Lung microvascular endothelial cell (primary cell): Measurements from ENCODE around the gene POU3F1. TPM values are rescaled to one million over a fixed set of nuclear protein-coding genes. Genes with fewer than 3 reads are reported as not detected.
A peak's percentile ranks its signal among the peaks of the same experiment; 100 is the strongest.

Source experiments
- DNase-seq, 2 donors: peaks; one replicate each; pipeline versions ENCODE4 v3.0.0 to v3.0.0-alpha.2; 2010; ENCODE audit warnings: low read depth in 2 of 2
- total RNA-seq: library from RNA; depleted of rRNA; stranded (reverse); fragments of >200 nt; gene quantifications from 2 replicates; pipeline ENCODE4 v1.2.1, GENCODE V29; 2014

The POU3F1 gene
- total RNA-seq, 1 donor from 2014 or later: under 0.01 TPM

GRCh38 chr1:38028105-38028591 lies 18.4 kb downstream of the POU3F1 start:
- no peak for DNase-seq

- no peak for DNase-seq
These were observed 19.1 kb downstream of the POU3F1 start for GRCh38 chr1:38027201-38028104.

- peak; percentile 58 to 73 for DNase-seq
These were observed 19.9 kb downstream of the POU3F1 start for GRCh38 chr1:38026592-38027200.

GRCh38 chr1:38025664-38026063 lies 20.9 kb downstream of the POU3F1 start:
- no peak for DNase-seq

- DNase-seq: peak in 1 of 2 donors; percentile 35
These were observed 21.4 kb downstream of the POU3F1 start for GRCh38 chr1:38025233-38025632.

- no peak for DNase-seq
These were observed 23.8 kb downstream of the POU3F1 start for GRCh38 chr1:38022810-38023209.

GRCh38 chr1:38021969-38022368 lies 24.6 kb downstream of the POU3F1 start:
- DNase-seq: no peak

- no peak for DNase-seq
These were observed 26.2 kb downstream of the POU3F1 start for GRCh38 chr1:38020396-38020795.

GRCh38 chr1:38018864-38019343 lies 27.7 kb downstream of the POU3F1 start:
- DNase-seq: peak; percentile 56 to 66

GRCh38 chr1:38015978-38016725 lies 30.4 kb downstream of the POU3F1 start:
- peak in 1 of 2 donors; percentile 72 for DNase-seq

- no peak for DNase-seq
These were observed 31.7 kb downstream of the POU3F1 start for GRCh38 chr1:38014724-38015424.

GRCh38 chr1:38014171-38014570 lies 32.4 kb downstream of the POU3F1 start:
- DNase-seq: no peak

- no peak for DNase-seq
These were observed 33.4 kb downstream of the POU3F1 start for GRCh38 chr1:38013227-38013622.

- peak; percentile 99 for DNase-seq
These were observed 34.0 kb downstream of the POU3F1 start, which contains the start of gene UTP11 for GRCh38 chr1:38012363-38013226. UTP11 (plus strand) TSS chr1:38012734; CDS start chr1:38012803, 69 bp downstream.

GRCh38 chr1:38009841-38010180 lies 36.8 kb downstream of the POU3F1 start:
- no peak for DNase-seq

- peak; percentile 51 to 86 for DNase-seq
These were observed 37.3 kb downstream of the POU3F1 start for GRCh38 chr1:38009088-38009840.

- no peak for DNase-seq
These were observed 40.4 kb downstream of the POU3F1 start for GRCh38 chr1:38006008-38006828.

GRCh38 chr1:38005195-38006007 lies 41.2 kb downstream of the POU3F1 start, which contains the start of gene FHL3:
FHL3 (minus strand) TSS chr1:38005514; CDS start chr1:37999412, 6,102 bp downstream.
- peak; percentile 55 to 73 for DNase-seq
